Natural killer cell treated with Interleukin-12 subunit alpha and Interleukin-12 subunit beta and Interleukin-15 and Interleukin-18, amount 100 ng/mL, for 72 hours (primary cell): ENCODE measurements around the gene SIGLEC7. TPM values are rescaled to one million over a fixed set of nuclear protein-coding genes. Genes with fewer than 3 reads are reported as not detected.

ENCODE experiments used
- ATAC-seq, 2 donors: fragments of 150-1000 bp; cut with Tn5 transposase in 1 of 2; sonication (Bioruptor Pico), chemical (Tn5 transposase) in 1 of 2; 2 replicates each; pipeline ENCODE4 v1.10.0; 2021
- DNase-seq: peaks from one replicate; pipeline ENCODE4 v3.0.0; 2022; ENCODE audit warnings: low spot score
- H3K27ac Mint-ChIP-seq, 2 donors: 1 replicate in 1 of 2; 2 replicates in 1 of 2; pipeline ENCODE4 v1.8.0; 2022; ENCODE audit warnings: mixed read lengths in 2 of 2, mild to moderate bottlenecking in 1 of 2, moderate library complexity in 1 of 2
- H3K27me3 Mint-ChIP-seq, 2 donors: 1 replicate in 1 of 2; 2 replicates in 1 of 2; pipeline ENCODE4 v1.8.0; 2022; ENCODE audit warnings: mixed read lengths in 2 of 2
- H3K36me3 Mint-ChIP-seq: one replicate; pipeline ENCODE4 v1.8.0; 2022; ENCODE audit warnings: mixed read lengths
- H3K4me1 Mint-ChIP-seq, 2 donors: 1 replicate in 1 of 2; 2 replicates in 1 of 2; pipeline ENCODE4 v1.8.0; 2022; ENCODE audit warnings: low read depth in 2 of 2, mixed read lengths in 2 of 2, mild to moderate bottlenecking in 1 of 2
- H3K4me3 Mint-ChIP-seq: one replicate; pipeline ENCODE4 v1.8.0; 2022; ENCODE audit warnings: mixed read lengths
- H3K9me3 Mint-ChIP-seq: 2 replicates; pipeline ENCODE4 v1.8.0; 2022; ENCODE audit warnings: mixed read lengths
- total RNA-seq, 2 donors: library from RNA; stranded (reverse); gene quantifications; one replicate each; pipeline ENCODE4 v1.2.3, GENCODE V29; 2022

SIGLEC7 gene
- total RNA-seq, 2 donors from 2014 or later: 7.9 to 8.7 TPM

DNA sequence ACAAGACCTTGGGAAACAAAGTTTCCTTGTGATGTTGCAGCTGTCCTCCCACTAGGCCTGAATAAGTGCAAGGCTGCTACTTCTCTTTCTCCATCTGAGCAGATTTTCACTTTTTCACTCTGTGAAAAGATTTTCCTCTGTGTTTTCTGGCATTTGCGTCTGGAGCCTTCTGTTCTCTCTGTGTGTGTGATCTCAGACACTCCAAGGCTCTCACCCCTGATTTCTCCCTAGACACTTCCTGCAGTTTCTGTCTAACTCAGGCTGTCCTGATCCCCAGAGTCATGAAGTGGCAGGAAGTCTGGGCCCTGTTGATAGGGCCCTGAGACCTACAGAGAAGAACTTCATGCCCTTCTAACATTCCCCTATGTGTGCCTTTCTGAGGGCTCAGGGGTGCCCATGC is 37.2 kb downstream of the SIGLEC7 start:
- Mint-ChIP-seq H3K27me3 (peaks cover 5 to 7% of the 10 kb centered on the region in 2 donors), H3K36me3 (no peaks in the 10 kb centered on the region), H3K4me3 (no peak overlapping the region), H3K4me1 (peaks cover 18 to 20% of the 10 kb centered on the region in 2 donors), H3K27ac (no peak overlapping the region), H3K9me3 (no peaks in the 10 kb centered on the region)
- DNase-seq (no peak), ATAC-seq (no peak)

DNA sequence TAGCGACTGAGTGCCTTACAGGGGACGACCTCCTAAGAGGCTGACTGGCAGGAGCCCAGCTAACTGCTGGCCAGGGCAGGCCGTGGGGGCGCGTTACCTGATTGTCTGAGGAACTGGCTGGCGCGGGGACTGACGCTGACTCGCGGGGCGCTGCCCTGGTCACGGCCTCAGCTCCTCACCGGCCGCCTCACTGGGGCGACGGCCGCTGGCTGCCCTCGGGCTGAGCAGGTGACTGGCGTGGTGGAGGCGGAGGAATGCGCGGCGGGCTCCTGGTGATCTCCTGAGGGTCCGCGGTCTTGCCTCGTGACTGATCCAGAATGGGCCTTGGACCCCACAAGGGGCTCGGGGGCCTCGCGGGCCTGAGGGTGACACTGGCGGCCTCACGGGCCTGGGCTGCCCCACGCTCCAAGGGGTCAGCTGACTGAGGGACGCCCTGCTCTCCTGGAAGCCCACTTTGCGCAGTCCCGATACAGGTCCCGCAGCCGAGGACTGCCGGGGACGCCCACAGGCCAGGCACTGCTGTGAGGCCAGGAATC is 39.3 kb downstream of the SIGLEC7 start:
- peaks cover 8 to 10% of the 10 kb centered on the region in 2 donors for H3K27me3 Mint-ChIP-seq
- H3K27ac Mint-ChIP-seq: no peak overlapping the region
- H3K4me1 Mint-ChIP-seq: peaks cover 21% of the 10 kb centered on the region in 2 donors
- no peaks in the 10 kb centered on the region for H3K36me3 Mint-ChIP-seq
- H3K4me3 Mint-ChIP-seq: no peak overlapping the region
- DNase-seq: no peak
- ATAC-seq: no peak
- H3K9me3 Mint-ChIP-seq: no peaks in the 10 kb centered on the region

DNA sequence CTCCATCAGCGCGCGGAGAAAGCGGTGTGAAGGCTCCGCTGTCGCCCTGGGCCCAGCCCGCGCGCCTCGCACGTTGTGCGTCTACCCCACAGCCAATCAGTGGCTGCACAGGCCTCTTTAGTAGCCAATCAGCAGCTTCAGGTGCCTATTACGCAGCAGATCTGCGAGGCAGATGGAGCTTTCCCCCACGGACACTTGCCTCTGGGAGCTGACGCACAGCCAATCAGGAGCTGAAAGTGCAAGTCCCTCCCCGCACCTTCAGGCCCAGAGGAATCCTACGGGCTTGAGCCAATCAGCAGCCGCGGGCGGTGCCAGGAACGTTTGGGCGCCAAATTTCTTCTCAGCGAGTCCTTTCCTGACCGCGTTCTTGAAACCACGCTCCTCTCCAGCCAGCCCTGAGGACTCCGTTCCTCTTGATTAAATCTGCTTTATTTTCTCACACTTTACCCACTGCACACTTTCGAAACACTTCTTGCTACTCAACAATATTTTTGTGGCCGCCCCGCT is 39.9 kb downstream of the SIGLEC7 start:
- Mint-ChIP-seq H3K4me3 (peak overlapping the region; percentile 76), H3K4me1 (peaks cover 21% of the 10 kb centered on the region in 2 donors), H3K9me3 (no peaks in the 10 kb centered on the region), H3K27ac (no peak overlapping the region), H3K27me3 (peaks cover 8 to 10% of the 10 kb centered on the region in 2 donors), H3K36me3 (no peaks in the 10 kb centered on the region)
- ATAC-seq (peak; percentile 50 to 70), DNase-seq (no peak)

DNA sequence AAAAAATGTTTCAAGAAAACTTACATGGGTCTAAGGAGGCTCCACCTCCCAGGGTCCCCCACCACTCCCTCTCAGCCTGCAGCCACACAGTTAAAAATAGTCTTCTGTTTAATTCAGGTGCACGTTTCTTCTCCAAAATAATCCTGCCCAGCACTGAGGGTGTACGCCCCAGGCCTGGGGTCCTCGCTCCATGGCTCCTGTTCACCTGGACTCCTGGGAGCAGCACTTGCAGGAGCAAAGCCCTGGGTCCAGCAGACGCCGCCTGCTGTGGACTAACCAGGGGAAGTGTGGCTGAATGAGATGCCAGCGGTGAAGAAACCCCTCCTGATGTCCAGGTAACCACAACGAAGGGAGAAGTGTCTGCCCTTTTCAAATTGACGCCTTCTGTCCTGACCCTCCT is 41.5 kb downstream of the SIGLEC7 start:
- DNase-seq: no peak
- Mint-ChIP-seq H3K9me3 (no peaks in the 10 kb centered on the region), H3K36me3 (no peaks in the 10 kb centered on the region), H3K27ac (peak overlapping the region; percentile 5 to 28), H3K4me3 (peak overlapping the region; percentile 81), H3K4me1 (peaks cover 21% of the 10 kb centered on the region in 2 donors), H3K27me3 (peaks cover 13 to 14% of the 10 kb centered on the region in 2 donors)
- no peak for ATAC-seq

DNA sequence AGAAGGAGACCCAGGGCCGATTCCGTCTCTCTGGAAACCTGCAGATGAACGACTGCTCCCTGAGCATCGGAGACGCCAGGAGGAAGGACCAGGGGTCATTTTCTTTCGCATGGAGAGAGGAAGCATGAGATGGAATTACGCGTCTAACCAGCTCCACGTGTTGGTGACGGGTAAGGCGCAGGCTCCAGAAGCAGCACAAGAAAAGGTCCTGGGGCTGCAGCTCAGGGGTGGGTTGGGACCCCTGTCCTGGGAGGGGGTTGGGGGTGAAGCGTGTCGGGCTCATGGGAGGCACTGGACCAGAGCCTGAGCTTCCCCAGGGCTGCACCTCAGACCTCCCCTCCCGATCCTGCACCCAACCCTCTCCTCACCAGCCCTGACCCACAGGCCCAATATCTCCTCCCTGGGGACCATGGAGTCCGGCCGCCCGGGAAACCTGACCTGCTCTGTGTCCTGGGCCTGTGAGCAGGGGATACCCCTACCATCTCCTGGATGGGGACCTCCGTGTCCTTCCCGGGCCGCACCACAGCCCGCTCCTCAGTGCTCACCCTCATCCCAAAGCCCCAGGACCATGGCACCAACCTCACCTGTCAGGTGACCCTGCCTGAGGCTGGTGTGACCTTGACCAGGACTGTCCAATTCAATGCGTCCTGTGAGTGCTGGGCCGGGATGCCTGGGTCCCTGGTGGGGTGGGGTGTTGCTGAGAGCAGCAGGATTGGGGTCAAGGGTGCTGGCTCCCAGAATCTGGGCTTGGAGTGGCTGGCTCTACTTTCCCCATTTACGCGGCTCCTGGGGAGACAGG is 43.2 kb downstream of the SIGLEC7 start:
- no peak for DNase-seq
- no peaks in the 10 kb centered on the region for H3K36me3 Mint-ChIP-seq
- H3K9me3 Mint-ChIP-seq: no peaks in the 10 kb centered on the region
- H3K4me3 Mint-ChIP-seq: no peak overlapping the region
- H3K27me3 Mint-ChIP-seq: peaks cover 13 to 14% of the 10 kb centered on the region in 2 donors
- ATAC-seq: no peak
- H3K27ac Mint-ChIP-seq: no peak overlapping the region
- H3K4me1 Mint-ChIP-seq: peaks cover 21% of the 10 kb centered on the region in 2 donors

DNA sequence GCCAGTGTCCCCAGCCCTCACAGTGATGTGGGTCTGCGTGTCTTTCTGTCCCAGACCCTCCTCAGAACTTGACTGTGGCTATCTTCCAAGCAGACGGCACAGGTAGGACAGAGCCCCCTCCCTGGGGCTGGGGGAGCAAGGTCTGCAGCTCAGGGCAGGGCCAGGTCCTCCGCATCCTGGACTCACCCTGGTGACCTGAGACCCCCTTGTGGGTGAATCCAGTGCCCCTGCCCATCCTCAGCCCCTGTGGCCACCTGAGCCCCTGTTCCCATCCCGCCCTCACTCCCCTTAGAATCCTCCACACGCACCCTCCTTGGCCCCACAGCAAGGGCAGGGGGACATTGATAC is 43.7 kb downstream of the SIGLEC7 start:
- no peak overlapping the region for H3K4me3 Mint-ChIP-seq
- no peak overlapping the region for H3K27ac Mint-ChIP-seq
- peaks cover 21% of the 10 kb centered on the region in 2 donors for H3K4me1 Mint-ChIP-seq
- peaks cover 13 to 14% of the 10 kb centered on the region in 2 donors for H3K27me3 Mint-ChIP-seq
- ATAC-seq (no peak), DNase-seq (no peak)
- H3K36me3 Mint-ChIP-seq: no peaks in the 10 kb centered on the region
- H3K9me3 Mint-ChIP-seq: no peaks in the 10 kb centered on the region

DNA sequence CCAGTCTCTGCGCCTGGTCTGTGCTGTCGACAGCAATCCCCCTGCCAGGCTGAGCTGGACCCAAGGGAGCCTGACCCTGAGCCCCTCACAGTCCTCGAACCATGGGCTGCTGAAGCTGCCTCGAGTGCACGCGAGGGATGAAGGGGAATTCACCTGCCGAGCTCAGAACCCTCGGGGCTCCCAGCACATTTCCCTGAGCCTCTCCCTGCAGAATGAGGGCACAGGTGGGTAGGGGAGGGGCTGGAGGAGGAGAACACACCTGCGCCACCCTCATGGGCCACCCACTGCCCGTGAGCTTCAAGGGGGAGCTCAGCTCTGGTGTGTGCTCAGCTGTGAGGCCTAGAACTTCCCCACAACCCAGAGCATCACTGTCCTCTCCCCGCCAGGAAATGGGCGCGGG is 44.2 kb downstream of the SIGLEC7 start:
- H3K36me3 Mint-ChIP-seq: no peaks in the 10 kb centered on the region
- H3K4me1 Mint-ChIP-seq: peaks cover 19 to 21% of the 10 kb centered on the region in 2 donors
- H3K27ac Mint-ChIP-seq: no peak overlapping the region
- ATAC-seq (no peak), DNase-seq (no peak)
- peaks cover 13 to 14% of the 10 kb centered on the region in 2 donors for H3K27me3 Mint-ChIP-seq
- H3K4me3 Mint-ChIP-seq: no peak overlapping the region
- no peaks in the 10 kb centered on the region for H3K9me3 Mint-ChIP-seq

DNA sequence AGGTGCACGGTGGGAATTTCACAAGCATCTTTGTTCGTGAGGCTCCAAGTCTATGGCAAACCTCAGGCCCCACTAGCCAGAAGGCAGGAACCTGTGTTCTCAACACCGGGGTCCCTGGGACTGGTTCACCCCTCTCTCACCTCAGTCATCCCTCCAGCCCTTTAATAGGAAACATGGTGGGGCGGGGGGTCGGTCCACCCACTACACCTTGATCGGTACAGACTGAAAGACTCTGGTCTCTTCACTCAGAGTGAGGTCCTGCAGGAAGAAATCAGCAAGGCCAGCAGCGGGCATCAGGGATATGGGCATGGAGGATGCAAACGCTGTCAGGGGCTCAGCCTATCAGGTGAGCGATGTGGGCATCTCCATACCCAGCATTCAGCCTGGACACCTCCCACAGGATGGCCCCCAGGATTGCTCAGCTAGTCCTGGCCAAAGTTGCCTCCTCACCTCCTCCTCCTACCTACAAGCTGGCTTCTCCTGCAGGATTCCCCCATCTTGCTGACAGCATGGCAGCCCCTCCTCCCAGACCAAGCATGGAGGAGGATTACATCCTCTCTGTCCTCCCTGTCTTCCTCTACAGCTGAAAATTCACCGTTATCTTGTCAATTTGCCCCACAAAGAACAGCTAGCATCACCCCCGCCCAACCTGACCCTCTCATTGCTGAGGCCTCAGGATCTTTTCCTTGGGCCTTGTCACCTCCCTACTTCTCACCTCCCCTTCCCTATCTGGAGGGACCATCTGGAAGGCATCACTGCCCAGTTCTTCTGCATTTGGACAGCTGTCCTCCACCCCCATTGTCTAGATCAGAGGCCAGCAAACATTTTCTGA is 45.5 kb downstream of the SIGLEC7 start:
- Mint-ChIP-seq H3K27me3 (peaks cover 13 to 14% of the 10 kb centered on the region in 2 donors), H3K4me3 (no peak overlapping the region), H3K4me1 (peaks cover 15 to 16% of the 10 kb centered on the region in 2 donors), H3K36me3 (no peaks in the 10 kb centered on the region), H3K9me3 (no peaks in the 10 kb centered on the region), H3K27ac (no peak overlapping the region)
- DNase-seq (no peak), ATAC-seq (no peak)

DNA sequence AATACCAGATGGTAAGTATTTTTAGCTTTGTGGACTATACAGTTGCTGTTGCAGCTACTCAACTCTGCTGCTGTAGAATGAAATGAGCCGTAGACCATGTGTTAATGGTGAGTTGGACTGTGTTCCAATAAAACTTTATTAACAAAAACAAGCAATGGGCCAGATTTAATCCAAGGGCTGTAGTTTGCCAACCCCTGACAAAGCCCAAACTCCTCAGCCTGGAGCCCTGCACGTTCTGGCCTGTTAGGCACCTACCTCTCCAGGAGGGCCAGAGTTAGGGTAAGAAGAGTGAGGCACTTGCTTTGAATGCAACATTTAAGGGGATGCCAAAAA is 46.1 kb downstream of the SIGLEC7 start:
- H3K27me3 Mint-ChIP-seq: peaks cover 13 to 14% of the 10 kb centered on the region in 2 donors
- H3K4me3 Mint-ChIP-seq: no peak overlapping the region
- no peak overlapping the region for H3K27ac Mint-ChIP-seq
- H3K9me3 Mint-ChIP-seq: no peaks in the 10 kb centered on the region
- DNase-seq (no peak), ATAC-seq (no peak)
- peaks cover 11 to 12% of the 10 kb centered on the region in 2 donors for H3K4me1 Mint-ChIP-seq
- H3K36me3 Mint-ChIP-seq: no peaks in the 10 kb centered on the region

DNA sequence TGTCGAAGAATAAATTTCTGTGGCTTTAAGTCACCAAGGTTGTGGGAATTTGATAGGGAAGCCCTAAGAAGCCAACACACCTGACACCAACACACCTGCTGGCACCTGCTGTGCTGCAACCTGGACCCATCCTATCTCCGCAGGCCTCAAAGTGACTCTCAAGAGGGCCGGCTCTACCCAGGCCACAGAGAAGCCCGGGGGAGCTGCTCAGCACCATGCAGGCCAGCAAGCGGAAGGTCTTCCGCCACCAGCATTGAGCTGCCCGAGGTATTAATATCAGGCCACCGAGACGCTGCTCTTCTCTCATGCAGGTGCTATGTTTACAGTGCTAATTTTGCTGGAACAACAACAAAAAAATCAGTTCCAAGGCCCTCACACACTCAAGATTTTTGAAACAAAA is 50.6 kb downstream of the SIGLEC7 start:
- DNase-seq (no peak), ATAC-seq (no peak)
- H3K36me3 Mint-ChIP-seq: no peaks in the 10 kb centered on the region
- H3K27ac Mint-ChIP-seq: no peak overlapping the region
- H3K4me3 Mint-ChIP-seq: no peak overlapping the region
- peaks cover 9 to 13% of the 10 kb centered on the region in 2 donors for H3K4me1 Mint-ChIP-seq
- H3K9me3 Mint-ChIP-seq: no peaks in the 10 kb centered on the region
- H3K27me3 Mint-ChIP-seq: peaks cover 5 to 8% of the 10 kb centered on the region in 2 donors

DNA sequence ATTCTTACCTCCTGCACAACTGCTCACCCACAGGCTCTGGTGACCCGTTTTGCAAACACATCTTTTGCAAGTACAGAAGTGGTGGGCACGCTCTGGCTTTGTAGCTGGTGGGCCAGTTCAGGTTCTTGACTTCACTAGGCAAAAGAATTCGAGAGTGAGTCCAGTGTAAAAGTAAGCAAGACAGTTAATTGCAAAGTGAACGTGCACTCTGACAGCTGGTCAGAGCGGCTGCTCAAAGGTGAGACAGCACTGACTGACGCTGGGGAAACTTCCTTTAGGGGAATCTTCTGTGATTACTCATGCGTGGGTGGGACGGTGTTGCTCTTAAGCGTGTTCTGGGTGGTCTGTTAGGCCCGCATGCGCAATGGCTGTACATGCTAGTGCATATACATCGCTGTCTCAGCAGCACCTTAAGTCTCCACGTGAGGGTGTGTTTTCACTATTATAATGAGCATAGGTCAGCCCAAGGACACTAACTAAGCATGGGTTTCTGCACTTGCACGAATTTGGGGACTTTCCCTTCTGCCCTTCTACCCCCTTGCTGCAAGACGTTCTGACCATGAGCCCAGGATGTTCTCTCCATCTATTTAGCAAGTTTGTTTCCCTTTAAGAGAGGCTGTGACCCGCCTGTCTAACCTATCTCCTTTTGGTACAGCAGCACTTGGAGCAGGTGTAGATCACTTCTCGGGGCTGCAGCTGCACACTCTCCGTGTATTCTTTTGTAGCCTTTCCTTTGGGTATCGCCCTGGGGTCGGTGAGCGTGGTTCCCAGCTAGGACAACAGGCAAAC is 52.6 kb downstream of the SIGLEC7 start:
- peak; percentile 84 to 96 for ATAC-seq
- Mint-ChIP-seq H3K4me3 (peak overlapping the region; percentile 28), H3K9me3 (no peaks in the 10 kb centered on the region), H3K27ac (peak overlapping the region in 1 of 2 donors; percentile 40), H3K36me3 (no peaks in the 10 kb centered on the region), H3K27me3 (peaks cover 0 to 4% of the 10 kb centered on the region in 2 donors), H3K4me1 (peaks cover 9 to 13% of the 10 kb centered on the region in 2 donors)
- DNase-seq: no peak

DNA sequence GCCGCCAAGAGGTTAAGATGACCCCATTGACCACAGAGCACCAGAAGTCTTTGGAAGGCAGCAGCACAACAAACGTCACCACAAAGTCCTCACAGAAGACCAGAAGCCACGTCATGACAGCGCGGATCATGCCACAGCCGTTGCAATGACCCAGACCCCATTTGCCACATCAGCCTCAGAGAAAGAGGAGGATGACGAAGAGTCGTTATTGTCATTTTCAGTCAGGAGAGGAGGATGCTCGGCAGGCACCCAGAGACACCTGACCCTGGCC is 53.1 kb downstream of the SIGLEC7 start:
- H3K4me1 Mint-ChIP-seq: peaks cover 9 to 13% of the 10 kb centered on the region in 2 donors
- DNase-seq (no peak), ATAC-seq (peak; percentile 13 to 38)
- no peaks in the 10 kb centered on the region for H3K36me3 Mint-ChIP-seq
- peak overlapping the region; percentile 28 for H3K4me3 Mint-ChIP-seq
- peaks cover 1 to 6% of the 10 kb centered on the region in 2 donors for H3K27me3 Mint-ChIP-seq
- H3K9me3 Mint-ChIP-seq: no peaks in the 10 kb centered on the region
- H3K27ac Mint-ChIP-seq: peak overlapping the region in 1 of 2 donors; percentile 40

DNA sequence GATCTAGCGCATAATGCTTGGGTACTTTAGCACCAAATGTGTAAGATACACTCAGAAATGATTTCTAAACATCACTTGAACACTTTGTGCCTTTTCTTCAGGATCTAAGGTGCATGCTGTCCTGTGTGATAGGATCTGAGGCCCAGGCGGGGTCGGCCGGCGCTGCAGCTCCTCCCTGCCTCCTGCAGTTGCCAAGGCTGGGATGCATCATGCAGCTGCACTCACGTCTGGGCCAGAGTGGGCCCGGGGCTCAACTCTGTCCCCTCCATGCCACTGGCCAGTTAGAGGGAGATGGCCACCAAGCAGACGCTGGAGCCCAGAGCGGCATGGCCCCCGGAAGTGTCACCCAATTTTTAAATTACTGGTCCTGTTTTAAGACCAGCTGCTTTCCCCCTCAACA is 53.5 kb downstream of the SIGLEC7 start:
- Mint-ChIP-seq H3K27me3 (peaks cover 5 to 9% of the 10 kb centered on the region in 2 donors), H3K9me3 (no peaks in the 10 kb centered on the region), H3K4me3 (peak overlapping the region; percentile 28), H3K36me3 (no peaks in the 10 kb centered on the region), H3K4me1 (peaks cover 9 to 13% of the 10 kb centered on the region in 2 donors), H3K27ac (no peak overlapping the region)
- DNase-seq (no peak), ATAC-seq (no peak)
